Endothelial cell of umbilical vein (primary cell): ENCODE results near the gene RSPRY1. TPM values are rescaled to one million over a fixed set of nuclear protein-coding genes. Genes with fewer than 3 reads are reported as not detected.

Experiments
- BruUV-seq: library from RNA; stranded (reverse); fragments of 400-500 nt; replicated peaks from 2 replicates; lab custom pipeline; 2021; lab: Mats Ljungman, UMichigan
- CTCF ChIA-PET: fragments of 300-600, 350-600 bp; sonication (Branson Sonifier 250); formaldehyde crosslinking; loops from one replicate; lab custom pipeline; 2021; ENCODE audit warnings: antibody characterized with exemption, inconsistent platforms; lab: Charles Lee
- POLR2A ChIA-PET: fragments of 300-600, 350-600 bp; sonication (Branson Sonifier 250); formaldehyde crosslinking; loops from one replicate; lab custom pipeline; 2021; ENCODE audit warnings: antibody characterized with exemption, inconsistent platforms; lab: Charles Lee
- DNase-seq: peaks from one replicate; pipeline ENCODE4 v3.0.0-alpha.2; 2011; ENCODE audit warnings: low read depth, low spot score
- FAIRE-seq: peaks from 2 replicates; lab custom pipeline; 2011; peaks lifted over from hg19 to GRCh38; lab: Jason Lieb, UNC
- H2AFZ ChIP-seq: 2 replicates; pipeline ENCODE4 v1.6.0; 2012; ENCODE audit warnings: low read depth, low read length, control low read depth, inconsistent platforms
- H3K27ac ChIP-seq: 2 replicates; pipeline ENCODE4 v1.5.1; 2011; ENCODE audit warnings: low read depth, mild to moderate bottlenecking, control low read depth, low read length, moderate library complexity; ENCODE audit not compliant: insufficient read depth
- H3K27me3 ChIP-seq, 2 experiments: 2 replicates each; pipeline versions ENCODE4 v1.6.0 to v1.6.1; 2011; ENCODE audit warnings: low read length in 2 of 2, mixed read lengths in 1 of 2; ENCODE audit not compliant: control insufficient read depth in 2 of 2, insufficient read depth in 2 of 2
- H3K36me3 ChIP-seq, 2 experiments: 2 replicates in 1 of 2; 3 replicates in 1 of 2; pipeline ENCODE4 v1.5.1; 2011; ENCODE audit warnings: low read length in 2 of 2, mild to moderate bottlenecking in 1 of 2, moderate library complexity in 1 of 2; ENCODE audit not compliant: control insufficient read depth in 2 of 2, insufficient read depth in 2 of 2; ENCODE audit errors: extremely low read depth in 1 of 2
- H3K4me1 ChIP-seq: 3 replicates; pipeline ENCODE4 v1.5.1; 2011; ENCODE audit warnings: mild to moderate bottlenecking, low read length; ENCODE audit not compliant: control insufficient read depth, insufficient read depth; ENCODE audit errors: extremely low read depth
- H3K4me2 ChIP-seq: 2 replicates; pipeline ENCODE4 v1.6.1; 2011; ENCODE audit warnings: low read length, control low read depth, mixed read lengths; ENCODE audit not compliant: insufficient read depth
- H3K4me3 ChIP-seq, 3 experiments: fragments of 200-600 bp in 1 of 3; sonication (generic), shearing (Covaris generic) in 1 of 3; replicated peaks in 1 of 3; 2 replicates each; pipeline ENCODE4 v1.5.1; 2011 to 2016; ENCODE audit warnings: control low read depth in 3 of 3, low read length in 3 of 3, mild to moderate bottlenecking in 2 of 3, inconsistent platforms in 1 of 3, low read depth in 1 of 3, moderate library complexity in 1 of 3; ENCODE audit not compliant: insufficient read depth in 1 of 3
- H3K79me2 ChIP-seq: 2 replicates; pipeline ENCODE4 v1.6.0; 2012; ENCODE audit warnings: low read length, inconsistent platforms; ENCODE audit not compliant: control insufficient read depth, insufficient read depth
- H3K9ac ChIP-seq: replicated peaks from 2 replicates; pipeline ENCODE3; 2011; ENCODE audit warnings: low read length, control low read depth; ENCODE audit not compliant: insufficient read depth; ENCODE audit errors: extremely low read depth
- H3K9me1 ChIP-seq: replicated peaks from 3 replicates; pipeline ENCODE4 v1.6.0; 2011; ENCODE audit warnings: mild to moderate bottlenecking, low read length; ENCODE audit not compliant: control insufficient read depth, insufficient read depth; ENCODE audit errors: extremely low read depth
- H3K9me3 ChIP-seq: replicated peaks from 2 replicates; pipeline ENCODE4 v1.5.1; 2012; ENCODE audit warnings: low read length, inconsistent platforms; ENCODE audit not compliant: control insufficient read depth, insufficient read depth
- H4K20me1 ChIP-seq: replicated peaks from 2 replicates; pipeline ENCODE3; 2011; ENCODE audit warnings: mild to moderate bottlenecking, low read length; ENCODE audit not compliant: control insufficient read depth, insufficient read depth; ENCODE audit errors: extremely low read depth
- CTCF ChIP-seq, 2 donors: IDR thresholded peaks; 1 replicate in 1 of 2; 2 replicates in 1 of 2; pipeline ENCODE4 v1.5.1; 2011; ENCODE audit warnings: low read length in 2 of 2, mild to moderate bottlenecking in 2 of 2, moderate library complexity in 2 of 2, control low read depth in 1 of 2, inconsistent platforms in 1 of 2, low read depth in 1 of 2; ENCODE audit not compliant: insufficient read depth in 1 of 2; ENCODE audit errors: extremely low read depth in 1 of 2
- EZH2 ChIP-seq: IDR thresholded peaks from 2 replicates; pipeline ENCODE4 v1.6.1; 2012; ENCODE audit warnings: borderline replicate concordance, low read depth, mild to moderate bottlenecking, moderate library complexity, low read length, inconsistent platforms; ENCODE audit not compliant: severe bottlenecking
- FOS ChIP-seq: IDR thresholded peaks from 2 replicates; pipeline ENCODE4 v1.6.1; 2011; ENCODE audit warnings: mild to moderate bottlenecking, low read length, moderate library complexity, borderline replicate concordance; ENCODE audit not compliant: insufficient read depth
- GATA2 ChIP-seq: IDR thresholded peaks from 2 replicates; pipeline ENCODE4 v1.7.0; 2011; ENCODE audit warnings: low read depth, mild to moderate bottlenecking, moderate library complexity, mixed read lengths, low read length; ENCODE audit not compliant: insufficient read length, insufficient read depth
- JUN ChIP-seq: IDR thresholded peaks from 2 replicates; pipeline ENCODE4 v1.6.1; 2011; ENCODE audit warnings: borderline replicate concordance, low read depth; ENCODE audit not compliant: insufficient read length, insufficient read depth
- MAX ChIP-seq: IDR thresholded peaks from 2 replicates; pipeline ENCODE4 v1.6.1; 2011; ENCODE audit not compliant: insufficient read depth, insufficient read length
- MYC ChIP-seq: IDR thresholded peaks from one replicate; pipeline ENCODE4 v1.6.1; 2011; ENCODE audit warnings: mild to moderate bottlenecking, low read depth, low read length
- POLR2A ChIP-seq: IDR thresholded peaks from 2 replicates; pipeline ENCODE4 v1.6.1; 2012; ENCODE audit warnings: low read depth, mild to moderate bottlenecking, control low read depth, low read length
- POLR2AphosphoS5 ChIP-seq: IDR thresholded peaks from 2 replicates; pipeline ENCODE4 v1.6.1; 2012; ENCODE audit warnings: low read depth, mild to moderate bottlenecking, control low read depth, low read length, moderate library complexity; ENCODE audit not compliant: insufficient read depth
- dilution Hi-C: fragments of 300-500 bp; cut with MboI; formaldehyde crosslinking; loops from one replicate; pipeline ENCODE4 v1.15.0; 2019; ENCODE audit warnings: low sequenced_read_pairs; ENCODE audit not compliant: extremely low pct_ligation_motif_present
- intact Hi-C: fragments of 100-400 bp; cut with micrococcal nuclease; formaldehyde crosslinking; loops from one replicate; pipeline ENCODE4 v1.10.0; 2022
- polyA plus RNA-seq, 4 experiments: library from polyadenylated mRNA; depleted of rRNA in 3 of 4; stranded (reverse) in 3 of 4; unstranded in 1 of 4; fragments of >200 nt; gene quantifications; 2 replicates each; pipeline versions ENCODE4 v1.2.1 to v1.2.3, GENCODE V29; 2011 to 2012; ENCODE audit warnings: missing spikeins in 1 of 4
- total RNA-seq: library from RNA; stranded (reverse); gene quantifications from 2 replicates; pipeline ENCODE4 v1.2.3, GENCODE V29; 2021

Gene RSPRY1
- total and polyA plus RNA-seq, 2 donors (not counting 3 experiments of a cell fraction or from before 2014, with no cell fraction given): 28.5 to 55.1 TPM

GRCh38 chr16:57260294-57260929, 74.3 kb downstream of the RSPRY1 start:
- Histone ChIP-seq H3K4me3 (no peak overlapping the region), H4K20me1 (no peaks in the 10 kb centered on the region), H3K4me2 (peak overlapping the region; percentile 80), H2AFZ (peak overlapping the region; percentile 20), H3K9me3 (no peaks in the 10 kb centered on the region), H3K4me1 (peaks cover 23% of the 10 kb centered on the region), H3K27ac (peak overlapping the region; percentile 92), H3K9ac (peak overlapping the region; percentile 62), H3K79me2 (no peaks in the 10 kb centered on the region), H3K36me3 (no peaks in the 10 kb centered on the region), H3K27me3 (no peaks in the 10 kb centered on the region), H3K9me1 (no peaks in the 10 kb centered on the region)
- dilution Hi-C loops: no loop called here
- TF ChIP-seq POLR2AphosphoS5 (peak; percentile 50), MYC (no peak), GATA2 (peak; percentile 50), FOS (peak; percentile 88), POLR2A (peak; percentile 51), MAX (peak; percentile 50), EZH2 (no peak), CTCF (IDR thresholded peaks at IDR 0.05; ENCODE audit: extremely low read depth in 1 of 2, insufficient read depth in 1 of 2, low read depth in 1 of 2, low read length in 2 of 2) (no peak), JUN (peak; percentile 96)
- intact Hi-C loops: loop anchor here (1.0 to 2.0 kb wide), 3 partner anchors 15 to 74 kb away; partner anchors contain the start of genes ARL2BP, PSME3IP1 and RSPRY1
- POLR2A ChIA-PET: interaction anchor here (1.4 kb wide), 1 partner anchor 15 kb away, joined by 8 read pairs; the partner anchor contains the start of gene ARL2BP
- no TSS peak for BruUV-seq
- peak; percentile 100 for FAIRE-seq
- CTCF ChIA-PET: interaction anchor here (0.8 to 2.6 kb wide), 4 partner anchors 10 to 40 kb away, joined by 3 to 18 read pairs (median 6); partner anchors contain the start of gene ARL2BP
- peak; percentile 98 for DNase-seq
